Right lung (tissue), 5 donors: ENCODE data around the gene UBE2E1. TPM values are rescaled to one million over a fixed set of nuclear protein-coding genes. Genes with fewer than 3 reads are reported as not detected.

ENCODE experiments used
- polyA plus RNA-seq, 5 donors: library from polyadenylated mRNA; unstranded; fragments of 120-200 nt; gene quantifications; one replicate each; pipeline versions ENCODE4 v1.2.1 to v1.2.3, GENCODE V29; 2013; ENCODE audit warnings: inconsistent platforms in 1 of 5, low replicate concordance in 1 of 5; ENCODE audit not compliant: insufficient read length in 5 of 5, insufficient read depth in 1 of 5

UBE2E1 gene
- polyA plus RNA-seq, 5 donors: 164 to 227 (median 220) TPM

Other genes with a start within 250 kb of the UBE2E1 start
- gene NKIRAS1, start 111.0 kb downstream of the UBE2E1 start, polyA plus RNA-seq: 10 to 100 TPM; 12.7 to 18.3 (median 16.5) TPM
- 1,000 to 10,000 TPM; 2,736 to 3,226 (median 3,013) TPM for gene RPL15, start 111.2 kb downstream of the UBE2E1 start, polyA plus RNA-seq
- gene NR1D2, start 139.3 kb downstream of the UBE2E1 start, polyA plus RNA-seq: 10 to 100 TPM; 22.3 to 50.2 (median 38.9) TPM